OCI-LY7 (cell line): Measurements from ENCODE around the gene EGLN3. TPM values are rescaled to one million over a fixed set of nuclear protein-coding genes. Genes with fewer than 3 reads are reported as not detected.
"Not testable (repeated sequence)": the region's sequence is repeated elsewhere in the genome, so short reads cannot be mapped to it uniquely, and the experiment has no call there.

Experiments used
- BruUV-seq: library from RNA; stranded (reverse); fragments of 400-500 nt; replicated peaks from 2 replicates; lab custom pipeline; 2021; lab: Mats Ljungman, UMichigan
- CTCF ChIA-PET: fragments of 300-600 bp; sonication (Branson Sonifier 250); formaldehyde crosslinking; loops from one replicate; lab custom pipeline; 2022; ENCODE audit warnings: antibody characterized with exemption; ENCODE audit not compliant: unreplicated experiment; lab: Charles Lee
- POLR2A ChIA-PET: fragments of 300-600 bp; sonication (Branson Sonifier 250); formaldehyde crosslinking; loops from one replicate; lab custom pipeline; 2022; ENCODE audit warnings: antibody characterized with exemption; lab: Charles Lee
- DNase-seq: peaks from one replicate; pipeline ENCODE4 v3.0.0-alpha.2; 2015; ENCODE audit warnings: low spot score
- H2AFZ ChIP-seq: fragments of 200-600 bp; sonication (generic), shearing (Covaris generic); 2 replicates; pipeline ENCODE4 v1.6.1; 2014; ENCODE audit warnings: mild to moderate bottlenecking, antibody characterized with exemption, low read length, moderate library complexity
- H3K27ac ChIP-seq: fragments of 200-600 bp; sonication (generic); 2 replicates; pipeline ENCODE4 v1.5.1; 2014; ENCODE audit warnings: mixed run types, low read depth, mild to moderate bottlenecking, moderate library complexity, low read length, inconsistent platforms; ENCODE audit not compliant: poor library complexity, severe bottlenecking
- H3K36me3 ChIP-seq: fragments of 200-600 bp; sonication (generic); 2 replicates; pipeline ENCODE4 v1.6.1; 2014; ENCODE audit warnings: mild to moderate bottlenecking, antibody characterized with exemption, low read length, moderate library complexity, mixed read lengths; ENCODE audit not compliant: insufficient read depth
- H3K4me1 ChIP-seq: fragments of 200-600 bp; sonication (generic); 2 replicates; pipeline ENCODE4 v1.5.1; 2014; ENCODE audit warnings: mild to moderate bottlenecking, low read length; ENCODE audit not compliant: insufficient read depth, poor library complexity, severe bottlenecking
- H3K4me2 ChIP-seq: fragments of 200-600 bp; sonication (generic); 2 replicates; pipeline ENCODE4 v1.6.1; 2014; ENCODE audit warnings: mild to moderate bottlenecking, low read length
- H3K4me3 ChIP-seq: fragments of 200-600 bp; sonication (generic); 2 replicates; pipeline ENCODE4 v1.5.1; 2014; ENCODE audit warnings: mild to moderate bottlenecking, low read depth, low read length; ENCODE audit not compliant: poor library complexity, severe bottlenecking
- H3K79me2 ChIP-seq: fragments of 200-600 bp; sonication (generic); 2 replicates; pipeline ENCODE4 v1.6.1; 2016; ENCODE audit warnings: low read depth, mild to moderate bottlenecking, low read length, moderate library complexity, mixed read lengths; ENCODE audit not compliant: insufficient read depth
- H3K9me2 ChIP-seq: fragments of 200-600 bp; sonication (generic); 2 replicates; pipeline ENCODE4 v1.6.1; 2016; ENCODE audit warnings: mild to moderate bottlenecking, low read length, mixed read lengths; ENCODE audit not compliant: insufficient read depth
- H3K9me3 ChIP-seq: fragments of 200-600 bp; sonication (generic); 2 replicates; pipeline ENCODE4 v1.6.1; 2014; ENCODE audit warnings: mild to moderate bottlenecking, mixed run types, low read length, mixed read lengths
- H4K20me1 ChIP-seq: fragments of 200-600 bp; sonication (generic); 2 replicates; pipeline ENCODE4 v1.6.1; 2014; ENCODE audit warnings: mild to moderate bottlenecking, antibody characterized with exemption, low read length, moderate library complexity, mixed read lengths; ENCODE audit not compliant: insufficient read depth
- CTCF ChIP-seq: fragments of 200-600 bp; sonication (generic); conservative IDR thresholded peaks from 2 replicates; pipeline ENCODE4 v1.5.1; 2014; ENCODE audit warnings: mild to moderate bottlenecking, antibody characterized with exemption, low read length, moderate library complexity, mixed read lengths
- EZH2phosphoT487 ChIP-seq: fragments of 200-600 bp; sonication (generic); IDR thresholded peaks from 2 replicates; pipeline ENCODE4 v1.6.1; 2018; ENCODE audit warnings: low read depth, borderline replicate concordance, mild to moderate bottlenecking, mixed run types, antibody characterized with exemption, low read length, moderate library complexity, mixed read lengths
- intact Hi-C: fragments of 100-400 bp; cut with micrococcal nuclease; formaldehyde crosslinking; loops from one replicate; pipeline ENCODE4 v1.10.0; 2022; ENCODE audit not compliant: unreplicated experiment
- total RNA-seq, 2 experiments: library from RNA; depleted of rRNA in 1 of 2; stranded (reverse); fragments of >200 nt in 1 of 2; shearing (Covaris generic) in 1 of 2; gene quantifications; 2 replicates each; pipeline ENCODE4 v1.2.3, GENCODE V29; 2014 to 2022

Gene EGLN3
- total RNA-seq, 2 experiments from 2014 or later, result not detected

DNA sequence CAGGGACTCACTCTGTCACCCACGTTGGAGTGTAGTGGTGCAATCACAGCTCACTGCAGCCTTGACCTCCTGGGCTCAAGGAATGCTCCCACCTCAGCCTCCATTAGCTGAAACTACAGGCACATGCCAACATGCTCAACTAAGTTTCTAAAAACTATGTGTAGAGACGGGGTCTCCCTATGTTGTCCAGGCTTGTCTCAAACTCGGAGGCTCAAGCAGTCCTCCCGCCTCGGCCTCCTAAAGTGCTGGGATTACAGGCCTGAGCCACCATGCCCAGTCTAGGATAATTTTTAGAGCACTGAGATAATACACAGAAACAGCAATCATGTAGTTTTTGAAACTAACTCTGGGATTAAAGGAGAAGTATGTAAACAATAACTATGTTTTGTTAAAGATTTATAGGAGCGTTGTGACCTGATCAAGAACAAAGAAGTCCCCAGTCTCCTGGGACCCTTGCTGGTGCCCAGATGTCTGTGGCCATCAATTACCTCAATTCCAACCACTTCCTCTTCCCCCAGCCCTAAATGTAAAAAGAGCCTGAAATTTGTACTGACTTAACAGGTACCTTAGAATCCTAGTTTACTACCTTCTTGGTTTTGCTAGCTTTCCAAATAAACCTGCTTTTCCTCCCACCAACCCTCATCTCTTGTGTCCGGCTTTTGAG lies 28.9 kb upstream of the EGLN3 start:
- TF ChIP-seq EZH2phosphoT487, result no peak
- TF ChIP-seq CTCF, result no peak
- H3K27ac ChIP-seq, result no peak overlapping the region
- H3K9me2 ChIP-seq, result no peaks in the 10 kb centered on the region
- no peaks in the 10 kb centered on the region for H3K79me2 ChIP-seq
- no peak overlapping the region for H3K4me3 ChIP-seq
- no peaks in the 10 kb centered on the region for H3K36me3 ChIP-seq
- ChIA-PET POLR2A (interaction anchor here (0.7 kb wide), 1 partner anchor 256 kb away, joined by 3 read pairs; no protein-coding TSS in a partner anchor), CTCF (no interaction called here)
- no peaks in the 10 kb centered on the region for H3K4me1 ChIP-seq
- no TSS peak for BruUV-seq
- no peaks in the 10 kb centered on the region for H3K9me3 ChIP-seq
- no peaks in the 10 kb centered on the region for H4K20me1 ChIP-seq
- no peak for DNase-seq
- intact Hi-C loops, result no loop called here
- no peak overlapping the region for H2AFZ ChIP-seq
- no peak overlapping the region for H3K4me2 ChIP-seq

DNA sequence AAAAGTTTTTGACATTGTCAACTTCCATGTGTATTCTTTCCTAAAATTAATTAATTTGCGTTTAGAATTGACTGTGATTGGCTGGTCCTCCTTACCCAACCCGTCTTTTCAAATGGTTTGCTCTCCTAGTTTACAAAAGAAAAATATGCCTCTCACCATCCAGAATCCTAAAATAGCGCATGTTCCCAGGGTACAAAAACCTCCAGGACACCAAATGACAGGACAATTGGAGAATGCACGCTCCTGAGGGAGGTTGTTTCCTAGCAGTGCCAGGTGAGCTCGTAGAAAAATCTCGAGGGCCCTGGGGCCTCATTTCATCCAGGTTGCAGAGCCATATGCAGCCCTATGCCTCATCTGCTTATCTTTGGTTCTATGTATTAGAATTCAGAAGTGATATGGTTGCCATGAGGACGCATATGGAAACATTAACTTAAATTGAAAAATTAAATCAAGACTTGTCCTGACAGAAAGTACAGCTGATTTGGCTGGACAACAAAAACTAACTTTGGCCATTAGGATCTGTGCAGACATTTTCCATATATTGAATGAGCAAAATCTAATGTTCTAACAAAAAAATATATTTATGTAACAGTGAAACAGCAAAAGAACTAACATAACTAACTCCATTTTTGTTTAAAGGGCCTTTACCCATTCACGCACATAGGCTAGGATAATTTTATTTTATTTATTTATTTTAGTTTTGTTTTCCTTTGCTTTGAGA lies 28.2 kb upstream of the EGLN3 start:
- no peak overlapping the region for H3K27ac ChIP-seq
- no peaks in the 10 kb centered on the region for H3K9me2 ChIP-seq
- ChIA-PET CTCF (no interaction called here), POLR2A (no interaction called here)
- H2AFZ ChIP-seq, result no peak overlapping the region
- no peak for TF ChIP-seq CTCF
- H3K4me2 ChIP-seq, result no peak overlapping the region
- H4K20me1 ChIP-seq, result no peaks in the 10 kb centered on the region
- H3K4me3 ChIP-seq, result no peak overlapping the region
- no peak for DNase-seq
- H3K9me3 ChIP-seq, result no peaks in the 10 kb centered on the region
- no peaks in the 10 kb centered on the region for H3K79me2 ChIP-seq
- H3K4me1 ChIP-seq, result no peaks in the 10 kb centered on the region
- H3K36me3 ChIP-seq, result no peaks in the 10 kb centered on the region
- intact Hi-C loops, result no loop called here
- BruUV-seq, result no TSS peak

GRCh38 chr14:33972583-33973081 lies 21.8 kb upstream of the EGLN3 start:
- H3K36me3 ChIP-seq, result no peaks in the 10 kb centered on the region
- H3K79me2 ChIP-seq, result no peaks in the 10 kb centered on the region
- intact Hi-C loops, result no loop called here
- H2AFZ ChIP-seq, result no peak overlapping the region
- no peak for DNase-seq
- ChIA-PET CTCF (no interaction called here), POLR2A (interaction anchor here (0.6 kb wide), 1 partner anchor 79 kb away, joined by 4 read pairs; no protein-coding TSS in a partner anchor)
- H4K20me1 ChIP-seq, result no peaks in the 10 kb centered on the region
- H3K4me2 ChIP-seq, result no peak overlapping the region
- H3K9me3 ChIP-seq, result 0 out of 2 replicates have a peak, but pooled peaks cover 7% of the 10 kb centered on the region
- no peak overlapping the region for H3K4me3 ChIP-seq
- TF ChIP-seq EZH2phosphoT487, result no peak
- no peak for TF ChIP-seq CTCF
- H3K27ac ChIP-seq, result no peak overlapping the region
- BruUV-seq, result no TSS peak
- H3K4me1 ChIP-seq, result no peaks in the 10 kb centered on the region
- no peaks in the 10 kb centered on the region for H3K9me2 ChIP-seq

GRCh38 chr14:33969846-33970245 lies 19.0 kb upstream of the EGLN3 start:
- H2AFZ ChIP-seq, H3K4me1 ChIP-seq, H3K9me2 ChIP-seq, H3K4me3 ChIP-seq, CTCF ChIA-PET, H4K20me1 ChIP-seq, BruUV-seq, H3K36me3 ChIP-seq, DNase-seq, H3K27ac ChIP-seq, H3K4me2 ChIP-seq, H3K79me2 ChIP-seq, intact Hi-C loops, H3K9me3 ChIP-seq, POLR2A ChIA-PET: not testable (repeated sequence)
